Activated CD8-positive, alpha-beta memory T cell treated with anti-CD3 and anti-CD28 coated beads for 48 hours (primary cell): Measurements from ENCODE around the gene ANP32D.
"Not testable (repeated sequence)": the region's sequence is repeated elsewhere in the genome, so short reads cannot be mapped to it uniquely, and the experiment has no call there.

Source experiments
- DNase-seq, 3 experiments: peaks; one replicate each; pipeline ENCODE4 v3.0.0-alpha.2; 2020; ENCODE audit warnings: low read depth in 2 of 3, low spot score in 2 of 3

Gene ANP32D

GRCh38 chr12:48500281-48500680, 27.9 kb downstream of the ANP32D start:
- DNase-seq = not testable (repeated sequence)

- DNase-seq = not testable (repeated sequence)
Observed at GRCh38 chr12:48506836-48507235, 34.5 kb downstream of the ANP32D start.

- DNase-seq = no peak
Observed at GRCh38 chr12:48508987-48509386, 36.6 kb downstream of the ANP32D start.

- no peak for DNase-seq
Observed at GRCh38 chr12:48510111-48510510, 37.8 kb downstream of the ANP32D start.

GRCh38 chr12:48512855-48513254, 40.5 kb downstream of the ANP32D start:
- no peak for DNase-seq

GRCh38 chr12:48514728-48515127, 42.4 kb downstream of the ANP32D start:
- DNase-seq = no peak

GRCh38 chr12:48520381-48520780, 48.0 kb downstream of the ANP32D start:
- DNase-seq = not testable (repeated sequence)
